GM23248 (cell line): ENCODE data around the gene TNFRSF8.

ENCODE experiments used
- EZH2 ChIP-seq: fragments of 200-600 bp; sonication (generic); IDR thresholded peaks from 2 replicates; pipeline ENCODE4 v1.6.1; 2018; ENCODE audit warnings: antibody characterized with exemption, mild to moderate bottlenecking; ENCODE audit not compliant: insufficient read depth, poor library complexity, severe bottlenecking
- EZH2phosphoT487 ChIP-seq: fragments of 200-600 bp; sonication (generic); IDR thresholded peaks from 2 replicates; pipeline ENCODE4 v1.6.1; 2018; ENCODE audit warnings: antibody characterized with exemption, moderate library complexity, mild to moderate bottlenecking, low read depth; ENCODE audit not compliant: insufficient read depth

DNA sequence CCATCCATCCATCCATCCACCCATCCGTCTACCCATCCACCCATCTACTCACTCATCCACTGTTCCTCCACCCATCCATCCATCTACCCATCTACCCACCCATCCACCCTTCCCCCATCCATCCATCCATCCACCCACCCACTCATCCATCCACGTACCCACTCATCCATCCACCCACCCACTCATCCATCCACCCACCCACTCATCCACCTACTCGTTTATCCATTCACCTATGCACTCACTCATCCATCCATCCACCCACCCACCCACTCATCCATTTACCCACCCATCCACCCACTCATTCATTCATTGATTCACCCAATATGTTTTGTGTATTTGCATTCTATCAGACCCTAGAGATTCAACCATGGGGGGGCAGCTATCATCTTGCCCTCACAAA lies 27.2 kb downstream of the TNFRSF8 start:
- no peak for TF ChIP-seq EZH2
- no peak for TF ChIP-seq EZH2phosphoT487
